Immature natural killer cell (primary cell): ENCODE measurements around the gene PECR. TPM values are rescaled to one million over a fixed set of nuclear protein-coding genes. Genes with fewer than 3 reads are reported as not detected.

Experiments
- polyA plus RNA-seq, 3 donors: library from polyadenylated mRNA; unstranded; fragments of 300-500 nt; fragmentation: Illumina TruSeq; gene quantifications; one replicate each; pipeline ENCODE4 v1.2.3, GENCODE V29; 2021

Gene PECR
- polyA plus RNA-seq, 3 donors from 2014 or later, result 23.2 to 32.4 (median 23.8) TPM

Other genes starting within 250 kb of the PECR start
- 1 to 10 TPM in 2 of 3 donors, not detected in 1; 1.1 to 1.2 TPM for gene MREG, start 68.3 kb downstream of the PECR start, polyA plus RNA-seq
- gene TMEM169, start 110 bp upstream of the PECR start, polyA plus RNA-seq, result 1 to 10 TPM in 1 of 3 donors, under 1 TPM in 1, not detected in 1; 0.49 to 1.0 TPM
- gene XRCC5, start 27.5 kb upstream of the PECR start, polyA plus RNA-seq, result 100 to 1,000 TPM; 301 to 350 (median 303) TPM